Astrocyte (in vitro differentiated cells and primary cell): ENCODE data around the gene GPHN. TPM values are rescaled to one million over a fixed set of nuclear protein-coding genes. Genes with fewer than 3 reads are reported as not detected.

Experiments
- total RNA-seq: library from RNA; stranded (reverse); gene quantifications from 2 replicates; pipeline ENCODE4 v1.2.1, GENCODE V29; 2021

Gene GPHN
- total RNA-seq, 1 donor from 2014 or later: 6.9 TPM

Other genes starting within 250 kb of the GPHN start
- gene CCDC196, start 21.8 kb upstream of the GPHN start, total RNA-seq: not detected in 2 replicates